22Rv1 (cell line): Measurements from ENCODE around the gene CDC14B.

Experiments used
- H3K27ac ChIP-seq: fragments of 450-650 bp; 2 replicates; pipeline ENCODE4 v1.5.1; 2017
- CTCF ChIP-seq: fragments of 450-650 bp; IDR thresholded peaks from 2 replicates; pipeline ENCODE4 v1.5.1; 2017; ENCODE audit warnings: mild to moderate bottlenecking
- ZFX ChIP-seq: fragments of 450-650 bp; IDR thresholded peaks from 2 replicates; pipeline ENCODE4 v1.6.1; 2017; ENCODE audit warnings: antibody characterized with exemption, borderline replicate concordance

Gene CDC14B

GRCh38 chr9:96484521-96484931 is 135.1 kb downstream of the CDC14B start:
- no peak overlapping the region for H3K27ac ChIP-seq
- no peak for TF ChIP-seq CTCF
- TF ChIP-seq ZFX: no peak

- TF ChIP-seq ZFX: no peak
- TF ChIP-seq CTCF: no peak
- H3K27ac ChIP-seq: no peak overlapping the region
Measured at GRCh38 chr9:96483733-96484390, 135.8 kb downstream of the CDC14B start.

DNA sequence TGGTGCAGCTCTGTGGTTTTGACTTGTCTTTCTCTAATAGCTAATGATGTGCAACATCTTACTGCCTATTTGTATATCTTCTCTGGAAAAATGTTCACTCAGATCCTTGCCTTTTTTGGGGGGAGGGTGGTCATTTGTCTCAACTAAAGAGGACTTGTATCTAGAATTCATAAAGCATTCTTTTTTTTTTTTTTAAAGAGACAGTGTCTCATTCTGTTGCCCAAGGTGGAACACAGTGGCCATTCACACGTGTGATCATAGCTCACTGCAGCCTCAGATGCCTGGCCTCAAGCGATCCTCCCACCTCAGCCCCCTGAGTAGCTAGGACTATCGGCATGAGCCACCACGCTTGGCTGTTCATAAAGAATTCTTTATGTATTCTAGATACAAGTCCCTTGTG is 136.4 kb downstream of the CDC14B start:
- no peak overlapping the region for H3K27ac ChIP-seq
- TF ChIP-seq ZFX (no peak), CTCF (no peak)

- no peak for TF ChIP-seq ZFX
- no peak for TF ChIP-seq CTCF
- H3K27ac ChIP-seq: no peak overlapping the region
Measured at GRCh38 chr9:96482476-96482875, 137.2 kb downstream of the CDC14B start.

DNA sequence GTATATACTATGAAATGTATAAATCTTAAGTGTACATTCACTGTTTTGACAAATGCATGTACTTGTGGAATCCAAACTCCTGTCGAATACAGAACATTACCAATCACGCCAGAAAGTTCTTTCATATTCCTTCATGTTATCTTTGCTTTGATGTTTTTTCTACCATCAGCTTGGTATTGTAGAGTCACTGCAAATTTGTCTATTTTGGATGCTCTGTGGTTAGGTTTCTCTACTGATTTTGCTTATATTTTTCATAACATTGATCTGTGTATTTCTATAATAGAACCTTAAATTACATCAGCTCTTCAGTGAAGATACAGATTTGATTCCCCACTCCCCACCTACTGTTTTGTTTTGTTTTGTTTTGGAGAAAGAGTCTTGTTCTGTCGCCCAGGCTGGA is 138.9 kb downstream of the CDC14B start:
- TF ChIP-seq CTCF (no peak), ZFX (no peak)
- H3K27ac ChIP-seq: no peak overlapping the region

- no peak overlapping the region for H3K27ac ChIP-seq
- TF ChIP-seq ZFX (no peak), CTCF (no peak)
Measured at GRCh38 chr9:96478829-96479371, 140.7 kb downstream of the CDC14B start.

- TF ChIP-seq CTCF (no peak), ZFX (no peak)
- H3K27ac ChIP-seq: no peak overlapping the region
Measured at GRCh38 chr9:96476591-96476990, 143.1 kb downstream of the CDC14B start.
